Natural killer cell (primary cell): Measurements from ENCODE around the gene APCDD1L. TPM values are rescaled to one million over a fixed set of nuclear protein-coding genes. Genes with fewer than 3 reads are reported as not detected.

Source experiments
- ATAC-seq, 3 donors: fragments of 150-1000 bp in 2 of 3; fragments of 200-7000 bp in 1 of 3; cut with Tn5 transposase; 1 replicate in 1 of 3; 2 replicates in 2 of 3; pipeline ENCODE4 v1.10.0; 2021; ENCODE audit warnings: mild to moderate bottlenecking in 2 of 3, moderate library complexity in 2 of 3
- DNase-seq, 2 donors: peaks; one replicate each; pipeline versions ENCODE4 v3.0.0 to v3.0.0-alpha.2; 2013 to 2021; ENCODE audit warnings: mixed read lengths in 1 of 2
- H3K27ac ChIP-seq: one replicate; pipeline ENCODE4 v1.5.1; 2013; ENCODE audit warnings: mild to moderate bottlenecking, low read length
- H3K27me3 ChIP-seq: one replicate; pipeline ENCODE4 v1.6.1; 2013; ENCODE audit warnings: low read length; ENCODE audit not compliant: control insufficient read depth, insufficient read depth
- H3K36me3 ChIP-seq: one replicate; pipeline ENCODE4 v1.6.1; 2013; ENCODE audit warnings: low read length; ENCODE audit not compliant: control insufficient read depth, insufficient read depth
- H3K4me1 ChIP-seq: one replicate; pipeline ENCODE4 v1.6.1; 2013; ENCODE audit warnings: low read length; ENCODE audit not compliant: control insufficient read depth, insufficient read depth
- H3K4me3 ChIP-seq: one replicate; pipeline ENCODE4 v1.5.1; 2013; ENCODE audit warnings: low read length
- H3K9me3 ChIP-seq: one replicate; pipeline ENCODE4 v1.6.1; 2013; ENCODE audit warnings: low read length; ENCODE audit not compliant: control insufficient read depth, insufficient read depth
- H3K27ac Mint-ChIP-seq, 2 donors: one replicate each; pipeline ENCODE4 v1.8.0; 2022; ENCODE audit warnings: mild to moderate bottlenecking in 2 of 2, mixed read lengths in 2 of 2, moderate library complexity in 1 of 2
- H3K27me3 Mint-ChIP-seq, 2 donors: one replicate each; pipeline ENCODE4 v1.8.0; 2022; ENCODE audit warnings: low read depth in 2 of 2, mixed read lengths in 2 of 2
- H3K36me3 Mint-ChIP-seq: one replicate; pipeline ENCODE4 v1.8.0; 2022; ENCODE audit warnings: mixed read lengths
- H3K4me1 Mint-ChIP-seq, 2 donors: one replicate each; pipeline ENCODE4 v1.8.0; 2022; ENCODE audit warnings: mixed read lengths in 2 of 2
- H3K4me3 Mint-ChIP-seq: one replicate; pipeline ENCODE4 v1.8.0; 2022; ENCODE audit warnings: mild to moderate bottlenecking, moderate library complexity, mixed read lengths
- H3K9me3 Mint-ChIP-seq, 2 donors: one replicate each; pipeline ENCODE4 v1.8.0; 2022; ENCODE audit warnings: mixed read lengths in 2 of 2
- CTCF ChIP-seq: fragments of 200-600 bp; IDR thresholded peaks from one replicate; pipeline ENCODE4 v1.8.0; 2022; ENCODE audit warnings: antibody characterized with exemption
- WGBS: methylation state at CpG from one replicate; pipeline ENCODE4 v1.1.7; 2013; ENCODE audit warnings: missing lambda C conversion rate; ENCODE audit not compliant: insufficient coverage; 5-methylcytosine and 5-hydroxymethylcytosine counted together
- intact Hi-C: fragments of 100-400 bp; cut with micrococcal nuclease; formaldehyde crosslinking; loops from one replicate; pipeline ENCODE4 v1.14.2; 2022
- total RNA-seq, 4 donors: library from RNA; stranded (reverse); fragments of 120-200 nt in 1 of 4; gene quantifications; one replicate each; pipeline versions ENCODE4 v1.2.3 to v1.2.4, GENCODE V29; 2013 to 2022

Gene APCDD1L
- total RNA-seq, 3 donors from 2014 or later (not counting 1 experiment from before 2014, with no cell fraction given), result not detected

GRCh38 chr20:58547623-58548475, 32.6 kb upstream of the APCDD1L start:
- Histone ChIP-seq H3K9me3 (no peaks in the 10 kb centered on the region), H3K27me3 (no peaks in the 10 kb centered on the region), H3K4me1 (no peaks in the 10 kb centered on the region), H3K4me3 (no peak overlapping the region), H3K36me3 (no peaks in the 10 kb centered on the region), H3K27ac (no peak overlapping the region)
- DNase-seq (no peak), ATAC-seq (no peak)
- Mint-ChIP-seq H3K27me3 (peaks cover 3 to 30% of the 10 kb centered on the region in 2 donors), H3K27ac (no peak overlapping the region), H3K36me3 (no peaks in the 10 kb centered on the region), H3K9me3 (no peaks in the 10 kb centered on the region), H3K4me1 (no peaks in the 10 kb centered on the region), H3K4me3 (no peak overlapping the region)
- no peak for TF ChIP-seq CTCF
- WGBS, result 81% methylated on average over 10 of the region's 11 CpGs
- intact Hi-C loops, result no loop called here

- no peaks in the 10 kb centered on the region for H3K9me3 ChIP-seq
- H3K4me3 ChIP-seq, result no peak overlapping the region
- H3K9me3 Mint-ChIP-seq, result no peaks in the 10 kb centered on the region
- WGBS, result 68% methylated on average over 17 of the region's 19 CpGs
- TF ChIP-seq CTCF, result no peak
- H3K27me3 ChIP-seq, result no peaks in the 10 kb centered on the region
- H3K27ac Mint-ChIP-seq, result no peak overlapping the region
- no peak for ATAC-seq
- no peak overlapping the region for H3K27ac ChIP-seq
- no peaks in the 10 kb centered on the region for H3K4me1 Mint-ChIP-seq
- peaks cover 3 to 21% of the 10 kb centered on the region in 2 donors for H3K27me3 Mint-ChIP-seq
- intact Hi-C loops, result no loop called here
- no peak overlapping the region for H3K4me3 Mint-ChIP-seq
- H3K36me3 ChIP-seq, result no peaks in the 10 kb centered on the region
- no peak for DNase-seq
- no peaks in the 10 kb centered on the region for H3K36me3 Mint-ChIP-seq
- no peaks in the 10 kb centered on the region for H3K4me1 ChIP-seq
These were observed 31.8 kb upstream of the APCDD1L start for GRCh38 chr20:58546756-58547622.

- DNase-seq, result no peak
- H3K9me3 ChIP-seq, result no peaks in the 10 kb centered on the region
- H3K9me3 Mint-ChIP-seq, result no peaks in the 10 kb centered on the region
- no peak overlapping the region for H3K4me3 Mint-ChIP-seq
- H3K27me3 Mint-ChIP-seq, result peaks cover 3 to 17% of the 10 kb centered on the region in 2 donors
- H3K27ac Mint-ChIP-seq, result no peak overlapping the region
- TF ChIP-seq CTCF, result no peak
- no peak for ATAC-seq
- no peak overlapping the region for H3K27ac ChIP-seq
- H3K27me3 ChIP-seq, result no peaks in the 10 kb centered on the region
- WGBS, result 90% methylated on average over 5 of the region's 5 CpGs
- intact Hi-C loops, result no loop called here
- no peaks in the 10 kb centered on the region for H3K36me3 ChIP-seq
- no peaks in the 10 kb centered on the region for H3K36me3 Mint-ChIP-seq
- no peaks in the 10 kb centered on the region for H3K4me1 ChIP-seq
- no peaks in the 10 kb centered on the region for H3K4me1 Mint-ChIP-seq
- no peak overlapping the region for H3K4me3 ChIP-seq
These were observed 31.2 kb upstream of the APCDD1L start for GRCh38 chr20:58546416-58546711.
